Measurements from ENCODE around the gene ITPR2.
"Not testable (repeated sequence)": the region's sequence is repeated elsewhere in the genome, so short reads cannot be mapped to it uniquely, and the experiment has no call there.

Gene ITPR2

DNA sequence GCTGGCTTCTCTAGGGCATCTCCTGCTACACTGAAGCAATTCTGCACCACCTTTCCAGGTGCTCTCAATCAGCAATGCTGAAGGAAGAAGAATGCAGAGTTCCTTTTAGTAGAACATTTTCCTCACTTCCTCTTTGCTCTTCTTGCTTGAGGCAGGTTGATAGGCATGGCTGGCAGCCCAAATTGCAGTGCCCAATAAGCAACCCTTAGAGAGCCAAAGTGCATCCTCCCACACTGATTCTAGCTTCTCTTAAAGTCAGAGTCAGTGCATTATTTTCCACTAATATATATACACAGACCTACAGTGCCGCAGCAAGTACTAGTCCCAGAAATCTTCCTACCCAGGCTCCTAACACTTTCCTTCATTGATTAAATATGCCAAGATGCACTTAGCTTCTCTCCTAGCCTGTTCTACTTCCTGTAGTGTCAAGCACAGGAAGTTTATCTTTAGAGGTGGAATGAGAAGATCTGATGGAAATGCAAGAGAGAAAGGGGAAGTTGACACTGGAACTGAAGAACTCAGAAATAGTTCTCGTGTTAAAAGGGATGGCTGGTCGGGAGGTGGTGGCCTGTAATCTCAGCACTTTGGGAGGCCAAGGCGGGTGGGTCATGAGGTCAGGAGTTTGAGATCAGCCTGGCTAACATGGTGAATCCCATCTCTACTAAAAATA, 504.9 kb downstream of the ITPR2 start:
- no peak for DNase-seq

DNA sequence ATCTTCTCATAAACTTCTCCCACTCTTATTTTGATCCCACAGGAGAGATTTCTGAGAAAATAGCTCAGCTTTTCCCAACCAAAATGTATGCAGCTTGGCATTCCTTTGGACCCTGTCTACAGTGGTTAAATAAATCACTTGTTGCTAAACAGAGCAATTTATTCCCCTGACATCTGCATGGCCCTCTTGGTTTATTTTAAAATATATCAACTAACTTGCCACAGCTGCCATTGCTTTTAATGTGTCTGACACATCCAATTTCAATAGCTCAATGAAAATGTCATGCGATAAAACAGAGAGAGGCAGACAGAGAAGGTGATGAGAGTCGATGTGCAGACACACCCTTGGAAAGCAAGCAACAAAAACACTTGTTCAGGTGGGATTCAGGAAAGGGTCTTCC, 509.3 kb downstream of the ITPR2 start:
- no peak for DNase-seq

- no peak for DNase-seq
Measured at GRCh38 chr12:26319511-26319910, 513.5 kb downstream of the ITPR2 start.

DNA sequence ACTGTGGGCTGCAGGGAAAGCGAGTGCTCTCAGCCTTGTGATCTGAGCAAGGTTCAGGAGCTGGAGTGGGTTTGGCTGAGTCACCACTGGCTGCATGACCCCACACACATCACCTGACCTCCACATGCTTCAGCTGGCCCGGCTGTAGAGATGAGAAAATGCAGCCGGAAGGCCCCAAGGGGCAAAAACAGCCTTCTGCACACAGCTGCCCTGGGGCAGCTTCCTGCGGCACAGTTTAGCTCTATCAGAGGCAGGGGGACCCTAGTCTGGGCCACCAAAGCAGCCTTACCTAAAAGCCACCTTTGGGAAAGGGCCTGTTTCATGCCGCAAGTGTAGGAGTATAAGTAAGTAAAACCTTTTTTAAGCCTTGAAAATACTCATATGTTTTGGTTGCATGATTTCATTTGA, 514.3 kb downstream of the ITPR2 start:
- DNase-seq, result no peak

GRCh38 chr12:26317942-26318575, 514.9 kb downstream of the ITPR2 start:
- DNase-seq, result no peak

GRCh38 chr12:26314103-26314502, 518.9 kb downstream of the ITPR2 start:
- DNase-seq, result not testable (repeated sequence)

- not testable (repeated sequence) for DNase-seq
Measured at GRCh38 chr12:26310489-26310888, 522.5 kb downstream of the ITPR2 start.

GRCh38 chr12:26309634-26310033, 523.4 kb downstream of the ITPR2 start:
- no peak for DNase-seq

- DNase-seq, result no peak
Measured at GRCh38 chr12:26304273-26304672, 528.7 kb downstream of the ITPR2 start.

DNA sequence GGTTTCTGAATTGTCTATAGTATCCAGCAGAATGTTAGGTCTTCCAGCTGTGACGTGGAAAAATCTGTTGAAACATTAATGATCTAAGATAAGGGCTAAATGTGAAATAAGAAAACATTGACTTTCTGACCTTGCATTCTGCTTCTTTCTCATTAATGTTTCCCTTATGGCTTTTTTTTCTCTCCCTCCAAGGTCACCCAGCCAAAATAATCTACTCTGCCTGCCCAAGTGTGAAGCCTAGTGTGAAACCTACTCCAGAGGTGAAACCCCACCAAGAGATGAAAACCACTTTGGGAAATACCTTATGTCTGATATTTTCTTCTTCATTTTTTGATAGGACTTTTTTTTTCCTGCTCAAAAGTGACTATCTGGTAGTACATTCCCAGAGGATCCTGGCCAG, 529.6 kb downstream of the ITPR2 start:
- no peak for DNase-seq

GRCh38 chr12:26302776-26303175, 530.2 kb downstream of the ITPR2 start:
- no peak for DNase-seq

- DNase-seq, result no peak
Measured at GRCh38 chr12:26299751-26300150, 533.2 kb downstream of the ITPR2 start.

DNA sequence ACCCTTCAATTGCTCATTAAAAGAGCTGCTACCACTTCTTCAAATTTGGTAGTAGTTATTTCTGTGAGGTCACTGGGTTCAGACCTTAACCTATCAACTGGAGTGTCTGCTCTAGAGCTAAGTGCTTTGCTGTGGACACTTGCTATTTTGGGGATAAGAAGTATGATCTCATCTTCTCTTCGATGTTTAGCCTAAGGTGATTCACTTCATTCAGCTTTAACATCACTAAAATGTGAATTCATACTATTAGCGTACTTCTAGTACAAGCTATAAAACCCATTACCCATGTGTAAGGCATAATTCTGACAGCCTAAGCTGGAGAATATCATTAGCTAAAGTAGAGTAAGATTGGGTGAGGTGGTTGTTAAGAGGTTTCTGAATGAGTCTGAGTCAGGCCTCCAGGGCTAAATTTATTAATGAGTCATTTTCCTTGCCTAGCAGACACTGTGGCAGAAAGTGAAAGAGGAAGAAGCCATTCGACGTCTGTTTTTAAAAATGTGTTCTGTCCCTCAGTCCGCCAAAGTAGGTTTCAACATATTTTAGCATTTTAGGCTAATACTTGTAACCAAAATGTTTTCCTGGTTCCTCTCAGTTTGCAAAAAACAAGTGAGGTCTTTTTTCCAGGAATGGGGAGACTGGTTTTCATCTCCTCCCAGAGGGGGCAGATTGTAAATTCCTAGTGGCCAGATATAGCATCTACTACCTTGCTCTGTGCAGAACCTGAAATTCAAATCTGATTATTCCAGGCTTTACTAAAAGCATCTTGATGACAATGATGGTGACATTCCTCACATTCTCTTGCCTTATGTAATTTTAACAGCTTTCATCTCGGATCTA, 534.0 kb downstream of the ITPR2 start:
- DNase-seq, result no peak

DNA sequence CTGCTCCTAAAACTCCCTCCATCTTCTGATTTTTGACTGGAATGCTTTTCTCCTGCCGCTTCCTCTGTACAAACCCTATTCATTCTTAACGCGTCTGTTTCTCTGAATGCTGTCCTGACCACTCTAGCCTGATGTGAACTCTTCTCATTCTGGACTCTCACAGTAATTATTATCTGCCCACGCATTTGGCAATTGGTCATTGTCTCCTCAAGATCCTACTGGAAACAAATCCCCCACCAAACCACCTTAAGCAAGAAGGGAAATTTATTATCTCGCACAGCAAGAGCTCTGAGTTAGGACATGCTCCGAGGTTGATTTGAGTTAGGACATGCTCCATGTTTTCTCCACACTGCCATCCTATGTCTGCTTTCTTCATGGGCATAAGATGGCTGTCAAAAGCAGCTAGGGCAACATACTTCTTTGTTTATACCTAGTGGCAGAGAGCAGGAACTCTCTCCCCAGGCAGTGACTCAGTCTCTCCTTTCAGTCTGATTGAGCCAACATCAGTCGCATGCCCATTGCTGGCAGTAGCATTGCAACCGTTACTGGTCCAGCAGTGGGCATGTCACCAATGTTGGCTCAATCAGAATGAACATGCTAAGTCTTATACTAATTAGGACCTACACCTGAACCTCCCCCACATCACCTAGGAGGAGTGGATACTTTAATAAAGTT, 535.5 kb downstream of the ITPR2 start:
- no peak for DNase-seq

- DNase-seq, result no peak
Measured at GRCh38 chr12:26295001-26295400, 538.0 kb downstream of the ITPR2 start.

DNA sequence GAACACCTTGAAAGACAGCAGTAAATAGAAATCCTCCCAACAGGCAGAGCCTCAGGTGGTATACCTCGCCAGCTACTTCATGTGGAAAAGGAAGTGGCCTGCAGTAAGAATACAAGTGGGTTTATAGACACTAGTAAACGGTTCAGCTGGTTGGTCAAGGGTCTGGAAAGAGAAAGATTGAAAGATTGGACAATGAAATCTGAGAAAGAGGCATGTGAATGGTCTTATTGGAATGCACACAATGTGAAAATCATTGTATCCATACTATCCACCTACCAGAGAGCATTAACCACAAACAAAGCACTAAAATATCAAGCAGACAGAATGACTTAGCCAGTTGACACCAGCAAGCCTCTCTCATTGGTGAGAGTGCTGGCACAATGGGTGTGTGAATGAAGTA, 539.4 kb downstream of the ITPR2 start:
- DNase-seq, result no peak

DNA sequence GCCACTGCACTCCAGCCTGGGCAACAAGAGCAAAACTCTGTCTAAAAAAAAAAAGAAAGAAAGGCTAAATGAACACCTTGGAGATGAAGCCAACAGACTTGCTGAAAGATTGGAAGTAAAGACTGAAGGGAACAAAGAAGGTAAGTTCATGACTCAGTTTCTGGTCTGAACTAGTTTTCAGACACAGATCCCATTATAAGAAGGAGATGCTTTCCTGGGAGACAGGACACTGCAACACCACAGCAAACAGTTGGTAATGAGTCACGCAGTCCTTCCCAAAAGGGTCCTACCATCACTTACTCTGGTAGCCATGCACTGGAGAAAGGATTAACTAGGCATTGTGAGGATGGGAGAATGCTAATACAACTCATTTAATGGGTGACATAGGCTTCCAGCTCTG, 540.4 kb downstream of the ITPR2 start:
- no peak for DNase-seq

GRCh38 chr12:26290565-26290964, 542.4 kb downstream of the ITPR2 start:
- DNase-seq, result no peak

DNA sequence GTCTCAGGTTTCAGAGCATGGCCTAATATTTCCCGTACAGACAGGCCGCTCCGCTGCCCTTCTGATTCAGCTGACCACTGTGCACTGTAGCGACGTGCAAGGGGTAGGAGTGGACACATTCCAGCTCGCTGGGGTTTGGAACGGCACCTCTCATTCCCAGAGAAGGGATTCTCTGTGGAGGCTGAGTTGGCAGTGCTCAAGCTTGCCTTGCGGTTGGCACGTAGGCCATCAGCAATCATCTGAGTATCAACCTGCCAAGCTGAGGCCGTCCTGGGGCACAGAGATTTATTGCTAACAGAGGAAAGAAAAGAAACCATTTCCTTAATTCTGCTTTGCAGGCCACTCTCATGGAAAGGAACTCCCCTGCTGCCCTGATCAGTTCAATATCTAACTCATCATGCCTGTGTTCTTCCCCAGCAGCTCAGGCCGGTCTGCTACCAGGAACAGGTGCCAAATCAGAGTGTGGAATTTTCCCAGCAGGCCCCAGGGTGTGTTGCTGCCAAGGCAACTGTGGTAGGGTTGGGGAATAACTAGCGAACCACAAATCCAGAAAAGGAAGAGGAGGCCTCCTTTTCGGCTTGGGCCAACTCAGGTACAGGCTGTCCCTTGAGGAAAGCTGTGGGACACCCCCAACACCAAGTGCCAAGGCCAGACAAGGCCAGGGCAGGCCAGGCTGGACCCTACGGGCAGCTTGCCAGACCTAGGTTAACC, 545.2 kb downstream of the ITPR2 start:
- no peak for DNase-seq
